NCI-H2196 treated with DMSO at 0.1 percent for 48 hours (cell line): ENCODE data around the gene ARHGAP26.

Source experiments
- DNase-seq: peaks from one replicate; lab custom pipeline; 2025; ENCODE audit not compliant: unreplicated experiment; lab: John Stamatoyannopoulos, UW

ARHGAP26 gene

DNA sequence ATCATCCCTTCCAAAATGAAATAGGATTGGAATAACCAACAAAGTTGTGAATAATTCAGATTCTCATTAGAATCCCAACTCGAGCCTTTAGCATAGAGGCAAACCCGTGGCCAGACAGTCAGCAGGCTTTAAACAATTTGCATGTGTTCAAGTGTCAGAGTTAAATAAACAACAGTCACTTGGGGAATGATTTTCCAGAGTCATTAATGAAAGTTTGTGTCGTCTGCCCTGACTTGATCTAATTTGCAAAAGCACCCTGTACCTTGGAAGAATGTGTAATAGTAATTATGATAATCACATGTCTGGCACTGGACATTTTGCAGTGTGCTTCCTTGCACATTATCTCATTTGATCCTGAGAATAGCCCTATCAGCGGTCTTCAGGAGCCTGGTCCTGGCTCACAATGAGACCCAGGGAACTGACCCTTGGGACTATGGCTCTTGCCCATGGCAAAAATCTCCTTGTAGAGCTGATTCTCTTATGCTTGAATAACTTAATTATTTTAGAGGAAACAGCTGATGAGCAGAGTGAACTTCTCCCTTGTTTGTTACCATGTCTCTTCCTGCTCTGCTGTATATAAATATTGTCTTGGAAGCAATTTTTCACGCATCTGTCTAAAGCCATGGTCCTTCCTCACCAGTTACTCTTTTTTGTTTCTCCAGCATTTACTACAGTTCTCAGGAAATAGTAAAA is 360.6 kb downstream of the ARHGAP26 start:
- DNase-seq, result no peak

DNA sequence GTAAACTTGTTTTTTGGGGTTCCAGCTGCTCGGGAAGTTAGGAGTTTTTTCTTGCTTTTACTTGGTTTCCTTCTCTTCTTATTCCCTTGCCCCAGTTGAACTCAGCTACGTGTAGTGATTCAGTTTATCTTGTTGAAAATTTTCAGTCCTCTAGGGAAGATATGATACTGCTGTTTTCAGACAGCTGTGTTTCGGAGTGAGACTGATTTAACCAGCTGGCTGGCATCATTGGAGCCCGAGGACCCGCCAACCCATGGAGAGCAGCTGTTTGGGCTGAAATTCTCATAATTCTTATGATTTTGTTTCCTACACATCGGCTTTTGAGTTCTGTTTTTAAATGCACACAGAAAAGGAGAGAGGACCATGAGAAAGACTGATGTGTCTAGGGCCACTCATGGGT is 361.8 kb downstream of the ARHGAP26 start:
- DNase-seq, result no peak

DNA sequence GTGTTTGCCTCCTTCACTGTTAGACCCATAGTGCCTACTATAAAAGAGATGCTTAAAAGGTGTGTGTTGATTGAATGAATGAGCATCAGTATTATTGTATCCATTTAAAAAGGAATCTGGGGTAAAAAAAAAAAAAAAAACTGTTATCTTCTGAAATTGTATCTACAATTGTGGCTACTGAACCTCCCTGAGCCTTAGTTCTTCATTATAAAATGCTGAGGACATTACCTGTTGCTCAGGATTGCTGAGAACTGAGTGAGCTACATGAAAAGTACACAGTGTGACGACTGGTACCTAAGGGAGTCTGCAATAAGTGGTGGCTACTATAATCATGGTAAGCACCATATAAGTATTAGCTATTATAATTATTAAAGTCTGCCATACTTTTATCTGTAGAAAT is 362.6 kb downstream of the ARHGAP26 start:
- DNase-seq, result no peak

DNA sequence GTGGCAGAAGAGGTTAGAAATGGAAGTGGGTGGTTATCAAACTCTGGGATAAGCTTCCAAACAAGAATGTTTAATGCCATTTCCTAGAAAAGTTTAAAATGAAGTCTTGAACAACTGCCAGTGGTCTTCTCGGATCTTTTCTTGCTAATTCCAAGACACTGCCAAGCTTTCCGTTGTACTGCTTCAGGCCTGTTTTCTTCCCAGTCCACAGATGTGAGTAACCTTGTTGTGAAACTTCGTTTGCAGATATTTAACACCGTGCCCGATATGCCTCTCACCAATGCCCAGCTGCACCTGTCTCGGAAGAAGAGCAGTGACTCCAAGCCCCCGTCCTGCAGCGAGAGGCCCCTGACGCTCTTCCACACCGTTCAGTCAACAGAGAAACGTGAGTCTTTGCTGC is 363.5 kb downstream of the ARHGAP26 start:
- no peak for DNase-seq

DNA sequence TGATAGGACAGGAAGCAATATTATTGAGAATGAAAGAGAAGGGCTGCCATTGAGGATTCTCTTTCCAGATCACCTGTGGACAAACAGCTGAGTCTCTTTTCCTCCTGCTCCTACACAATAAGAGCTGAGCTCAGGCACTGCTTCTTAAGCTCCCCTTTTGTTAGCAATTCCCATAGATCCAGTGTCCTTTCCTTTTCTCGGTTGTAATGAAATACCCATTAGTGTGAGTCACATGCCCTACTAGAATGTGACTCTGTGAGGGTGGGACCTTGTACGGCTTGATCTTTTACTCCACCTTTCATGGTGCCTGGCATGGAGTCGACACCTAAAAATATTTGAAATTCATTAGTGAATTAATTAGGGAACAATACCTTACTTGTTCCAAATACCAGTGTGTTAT is 364.1 kb downstream of the ARHGAP26 start:
- no peak for DNase-seq

DNA sequence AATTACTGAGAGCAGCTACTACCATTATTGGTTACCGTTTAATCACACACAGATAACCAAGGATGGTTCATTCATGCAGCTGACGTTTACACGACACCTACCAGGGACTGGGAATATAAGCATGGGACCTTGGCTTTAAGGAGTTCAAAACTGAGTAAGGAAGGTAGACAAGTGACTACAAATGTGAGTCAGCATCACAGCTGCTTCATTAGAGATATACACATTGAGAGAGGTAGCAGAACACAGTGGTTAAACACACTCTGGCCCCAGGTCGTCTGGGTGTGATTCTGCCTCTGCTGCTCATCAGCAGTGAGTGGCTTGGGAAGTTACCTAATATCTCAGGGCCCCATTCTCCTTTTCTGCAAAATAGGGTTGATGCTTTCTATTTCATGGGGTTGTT is 364.7 kb downstream of the ARHGAP26 start:
- no peak for DNase-seq

DNA sequence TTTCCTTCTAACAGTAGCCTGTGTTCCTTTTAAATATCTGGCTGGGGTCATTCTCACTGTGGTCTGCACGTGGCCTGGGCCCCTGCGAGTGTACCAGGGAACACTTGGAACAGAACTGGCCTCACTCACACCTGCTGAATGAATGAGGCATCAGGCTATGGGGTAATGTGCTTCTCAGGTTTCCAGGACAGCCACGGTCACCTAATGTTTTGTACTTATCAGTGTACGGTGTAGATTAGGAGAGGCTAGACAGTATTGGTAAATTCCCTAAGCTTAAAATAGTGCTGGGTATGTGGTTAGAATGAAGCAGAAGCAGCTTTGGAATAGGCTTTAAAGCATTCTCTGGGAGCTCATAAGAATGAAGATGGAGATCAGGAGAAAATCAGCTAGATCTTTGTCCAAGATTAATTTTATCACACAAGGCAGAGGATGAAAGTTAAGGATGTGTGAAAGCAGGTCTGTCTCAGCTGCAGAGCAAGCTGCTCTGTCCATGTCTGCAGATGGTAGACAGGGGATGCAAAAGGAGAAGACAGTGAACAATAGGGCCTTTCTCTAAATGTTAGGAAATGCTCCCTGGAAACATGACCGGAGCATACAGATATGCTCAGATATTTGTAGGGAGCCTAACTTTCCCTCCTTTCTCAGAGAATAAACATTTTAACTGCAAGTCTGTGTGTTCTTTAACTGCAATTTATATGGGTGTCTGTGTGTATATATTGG is 365.8 kb downstream of the ARHGAP26 start:
- DNase-seq, result no peak

DNA sequence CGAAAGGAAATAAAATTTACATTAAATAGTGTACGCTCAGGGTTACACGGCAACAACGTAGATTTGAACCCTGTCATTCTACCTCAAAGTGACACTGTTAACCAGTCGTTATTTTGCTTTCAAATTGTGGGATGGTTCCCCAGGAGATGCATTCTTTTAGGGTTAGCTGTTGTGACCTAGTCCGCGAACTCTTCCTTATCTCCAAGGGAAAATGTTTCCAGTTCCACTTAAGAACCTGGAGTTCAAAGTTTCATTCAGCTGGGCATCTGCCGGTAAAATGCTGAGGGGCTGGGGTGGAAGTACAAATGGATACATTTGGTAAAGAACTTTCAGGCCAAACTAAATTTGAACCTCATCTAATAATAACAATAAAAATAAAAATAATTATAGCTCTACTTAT is 368.7 kb downstream of the ARHGAP26 start:
- DNase-seq, result no peak

DNA sequence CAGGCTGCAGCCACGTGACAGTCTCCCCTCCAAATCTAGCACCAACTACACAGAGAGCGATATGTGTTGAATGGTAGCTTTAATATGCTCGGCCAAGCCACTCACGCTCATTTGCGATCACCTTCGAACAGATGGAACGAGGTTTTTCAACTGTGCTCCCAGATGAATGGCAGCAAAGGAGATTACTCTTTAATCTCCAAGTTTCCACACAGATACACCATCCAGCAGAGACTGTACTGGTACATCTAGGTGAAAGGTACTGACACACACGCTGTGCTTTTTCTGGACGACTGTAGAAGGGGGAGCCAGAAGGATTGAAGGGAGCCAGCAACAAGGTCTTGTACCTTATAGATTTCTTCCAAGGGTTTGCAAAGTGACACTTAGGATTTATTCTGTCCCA is 369.4 kb downstream of the ARHGAP26 start:
- DNase-seq, result no peak

DNA sequence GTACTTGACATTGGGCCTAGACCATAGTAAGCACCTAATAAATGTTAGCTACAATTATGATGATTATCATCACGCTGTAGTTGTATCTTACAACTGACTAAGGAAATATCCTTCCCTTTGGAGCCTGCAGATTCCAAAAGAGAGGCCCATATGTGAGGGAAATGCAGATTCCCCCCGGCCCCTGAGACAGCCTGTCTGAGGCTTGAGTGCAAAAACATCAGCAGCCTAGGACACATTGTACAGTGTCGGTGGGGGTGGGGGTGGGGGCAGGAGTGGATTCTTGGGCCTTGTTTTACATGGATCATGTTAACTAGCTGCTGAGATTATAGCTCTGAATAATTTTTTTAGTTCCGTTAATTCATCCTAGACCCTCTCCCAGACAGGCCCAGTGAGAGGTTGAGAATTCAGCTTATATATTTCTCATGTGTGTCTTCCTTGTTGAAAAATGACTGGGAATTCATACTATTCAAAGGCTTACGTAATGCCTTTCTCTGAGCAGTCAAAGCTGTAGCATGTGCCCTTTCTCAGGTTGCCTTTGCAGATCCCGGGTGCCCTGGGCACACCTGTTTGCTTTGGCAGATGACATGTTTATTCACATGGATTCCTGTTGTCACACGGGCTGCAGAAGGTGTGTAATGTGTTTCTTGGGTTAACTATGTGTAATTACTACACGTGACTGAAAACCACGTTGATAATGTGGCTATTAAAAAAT is 370.5 kb downstream of the ARHGAP26 start:
- peak; percentile 79 for DNase-seq

DNA sequence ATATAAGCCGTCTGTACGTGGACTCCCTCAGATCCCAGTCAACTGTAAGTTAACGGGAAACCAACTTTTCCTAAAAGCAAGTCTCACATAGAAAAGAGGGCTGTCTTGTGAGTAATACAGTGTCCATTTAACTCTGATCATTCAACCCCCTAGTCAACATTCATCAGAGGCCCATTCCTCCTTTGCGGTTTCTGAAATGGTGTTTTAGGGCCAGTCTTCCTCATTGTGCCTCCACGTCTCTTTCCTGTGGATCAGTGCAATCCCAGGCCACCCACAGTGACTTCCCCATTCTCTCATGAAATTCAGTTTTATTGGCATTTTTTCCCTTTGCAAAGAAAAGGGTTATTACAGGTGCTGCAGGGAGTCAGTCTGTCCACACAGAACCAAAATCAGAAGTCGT is 371.5 kb downstream of the ARHGAP26 start:
- no peak for DNase-seq

DNA sequence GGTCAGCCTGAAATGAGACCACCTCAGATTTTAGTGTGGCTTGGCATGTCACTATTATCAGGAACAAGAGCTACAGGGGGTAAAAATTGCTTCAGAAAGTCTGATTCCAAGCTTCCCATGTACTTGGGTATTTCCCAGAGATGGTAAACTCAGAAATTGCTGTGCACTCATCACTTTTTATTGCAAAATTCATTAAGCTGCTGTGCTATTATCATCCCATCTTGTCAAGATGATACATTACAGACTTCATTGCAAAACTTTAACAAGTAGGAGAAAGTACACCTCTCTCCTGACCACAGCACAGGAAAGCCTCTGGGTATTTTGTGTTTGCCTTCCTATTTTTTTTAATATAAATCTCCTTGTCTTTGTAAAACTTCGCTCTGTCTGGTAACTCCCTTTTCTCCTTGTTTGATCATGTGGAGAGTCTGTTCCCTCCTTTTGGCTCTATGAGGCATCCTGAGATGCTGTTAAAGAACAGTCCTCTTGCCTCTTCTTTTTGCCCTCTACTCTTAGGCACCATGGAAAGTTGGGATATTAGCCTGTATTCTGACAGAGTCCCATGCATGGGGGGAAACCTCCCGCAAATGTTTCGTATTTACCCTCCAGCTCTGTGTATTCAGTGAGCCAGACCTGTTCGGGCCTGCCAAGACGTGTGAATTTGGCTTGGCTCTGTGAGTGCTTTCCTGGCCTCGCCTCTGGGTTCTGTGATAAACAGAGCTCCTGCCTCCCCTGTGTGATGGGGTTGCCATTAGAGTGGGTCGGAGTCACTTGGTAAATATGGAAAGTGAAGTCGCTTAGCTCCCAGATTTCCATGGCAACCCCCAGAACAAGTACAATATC is 372.6 kb downstream of the ARHGAP26 start:
- DNase-seq, result peak; percentile 25

DNA sequence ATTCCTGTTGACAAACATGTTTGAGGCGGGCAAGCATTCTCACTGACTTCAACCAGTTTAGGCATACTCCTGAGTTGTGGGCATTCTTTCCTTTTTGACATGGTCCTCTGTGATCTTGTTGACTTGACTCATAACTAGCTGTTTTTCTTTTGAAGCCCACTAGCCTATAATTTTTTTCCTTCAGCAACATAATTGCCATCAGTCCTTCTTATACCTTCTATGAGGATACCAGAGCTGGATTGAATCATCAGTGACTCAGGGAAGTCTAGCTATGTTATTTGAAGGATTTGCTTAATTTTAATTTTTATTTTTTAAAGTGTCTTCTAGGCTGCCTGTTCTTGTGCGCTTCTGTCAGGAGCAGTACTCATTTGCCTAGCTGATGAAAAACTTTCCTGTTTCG is 373.8 kb downstream of the ARHGAP26 start:
- DNase-seq, result no peak

DNA sequence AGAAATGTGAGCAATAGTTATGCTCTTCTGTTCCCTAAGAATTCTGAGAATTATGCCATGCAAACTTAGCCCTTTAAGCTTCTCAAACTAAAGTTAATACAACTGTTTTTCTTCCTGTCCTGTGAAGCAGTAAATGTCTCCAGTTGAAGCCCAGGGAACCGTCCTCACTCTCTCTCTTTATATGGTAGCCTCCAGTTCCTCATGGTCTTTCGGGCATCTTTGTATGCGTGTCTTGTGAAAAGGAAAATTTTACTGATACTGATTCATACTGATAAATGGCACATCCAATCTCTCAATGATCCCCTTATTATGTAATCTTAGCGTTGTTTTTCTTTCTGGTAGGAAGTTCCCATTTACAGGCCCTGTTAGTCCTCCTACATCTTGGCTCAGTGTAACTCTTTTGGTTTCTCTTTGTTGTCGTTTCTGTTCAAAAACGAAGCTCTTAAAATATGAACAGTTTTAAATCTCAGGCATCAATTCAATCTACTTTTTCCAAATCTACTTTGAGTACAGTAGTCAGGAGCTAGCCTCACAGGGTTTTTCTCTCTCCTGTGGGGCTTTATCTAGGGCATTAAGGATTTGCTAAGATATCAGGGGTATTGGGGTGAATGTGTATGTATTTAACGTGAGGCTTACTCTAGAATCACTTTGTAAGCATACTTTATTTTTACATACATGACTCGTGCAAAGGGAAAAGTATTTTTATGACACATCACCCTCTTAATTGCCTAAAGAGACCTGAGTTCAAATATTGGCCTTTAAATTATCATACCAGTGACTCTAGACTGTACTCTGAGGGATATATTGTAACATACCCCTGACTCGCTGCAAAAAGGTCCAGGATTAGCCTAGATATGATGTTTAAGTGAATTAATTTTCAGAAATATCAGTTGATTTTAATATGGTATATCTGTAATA is 375.3 kb downstream of the ARHGAP26 start:
- no peak for DNase-seq

DNA sequence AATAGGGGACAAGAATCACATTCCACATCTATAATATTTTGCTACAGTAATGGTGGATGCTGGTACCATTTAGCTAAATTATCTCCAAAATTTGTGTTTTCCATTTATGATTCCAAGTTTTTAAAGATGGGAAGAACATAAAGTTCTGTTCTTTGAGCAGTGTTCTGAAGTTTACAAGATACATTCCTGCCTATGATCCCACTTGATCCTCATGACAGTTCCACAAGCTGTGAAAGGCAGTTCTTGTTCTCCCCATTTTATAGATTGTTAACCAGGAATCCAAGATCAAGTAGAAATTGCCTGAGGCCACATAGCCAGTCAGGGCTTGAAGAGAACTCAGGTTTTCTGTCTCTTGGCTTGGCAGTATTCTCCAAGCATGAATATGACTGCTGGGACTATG is 376.0 kb downstream of the ARHGAP26 start:
- no peak for DNase-seq

DNA sequence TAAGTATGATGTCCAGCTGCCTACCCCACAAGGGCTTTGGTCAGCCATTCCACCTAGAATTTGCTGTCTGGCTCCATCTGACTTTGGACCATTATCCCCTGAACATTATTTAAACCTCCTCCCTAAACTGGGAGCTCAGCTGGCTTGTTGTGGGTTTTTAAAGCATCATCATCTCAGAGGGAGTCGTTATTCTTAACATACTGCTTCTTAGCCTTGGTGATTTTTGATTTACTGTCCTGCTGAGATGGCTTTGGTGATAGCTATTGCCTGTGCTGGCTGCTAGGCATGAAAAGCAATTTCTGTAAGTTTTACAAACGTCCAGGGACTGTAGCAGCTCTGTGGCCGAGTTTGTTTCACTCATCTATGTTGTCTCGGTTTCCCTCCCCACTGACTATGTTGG is 377.2 kb downstream of the ARHGAP26 start:
- no peak for DNase-seq

DNA sequence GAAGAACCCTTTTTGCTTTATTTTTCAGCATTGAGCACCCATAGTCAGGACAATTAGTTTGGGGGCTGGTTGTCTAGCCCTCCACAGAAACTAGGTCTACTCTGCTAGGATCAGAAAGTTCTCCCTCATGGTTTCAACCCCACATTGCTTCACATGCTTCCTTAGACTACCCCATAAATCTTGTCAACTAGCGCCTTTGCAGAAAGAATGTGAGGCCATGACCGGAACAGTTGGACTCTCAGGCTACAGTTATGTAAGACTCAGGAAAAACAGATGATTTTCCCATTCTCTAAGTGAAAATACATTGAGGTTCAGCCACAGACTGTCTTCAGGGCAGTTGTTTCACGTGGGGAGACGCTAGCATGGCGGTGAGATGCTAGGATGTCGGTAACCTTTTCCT is 377.7 kb downstream of the ARHGAP26 start:
- no peak for DNase-seq

DNA sequence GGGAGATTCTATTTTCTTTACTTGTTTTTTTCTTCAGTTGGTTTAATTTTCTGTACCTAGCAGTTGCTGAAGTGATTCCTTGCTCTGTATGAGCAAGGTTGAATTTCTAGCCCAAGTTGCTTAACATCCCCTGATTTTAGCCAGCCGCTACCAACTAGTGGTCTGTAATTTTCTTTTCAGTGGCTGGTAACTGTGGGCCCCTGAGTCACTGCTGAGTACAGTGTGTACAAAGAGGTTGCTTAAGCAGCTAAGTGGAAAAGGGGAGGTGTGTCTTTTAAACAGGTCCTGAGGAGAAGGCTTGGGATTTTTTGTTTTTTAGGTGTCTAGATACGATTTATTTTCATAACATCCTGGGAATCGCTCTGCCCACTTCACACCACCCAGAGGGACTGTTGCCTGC is 378.6 kb downstream of the ARHGAP26 start:
- no peak for DNase-seq

DNA sequence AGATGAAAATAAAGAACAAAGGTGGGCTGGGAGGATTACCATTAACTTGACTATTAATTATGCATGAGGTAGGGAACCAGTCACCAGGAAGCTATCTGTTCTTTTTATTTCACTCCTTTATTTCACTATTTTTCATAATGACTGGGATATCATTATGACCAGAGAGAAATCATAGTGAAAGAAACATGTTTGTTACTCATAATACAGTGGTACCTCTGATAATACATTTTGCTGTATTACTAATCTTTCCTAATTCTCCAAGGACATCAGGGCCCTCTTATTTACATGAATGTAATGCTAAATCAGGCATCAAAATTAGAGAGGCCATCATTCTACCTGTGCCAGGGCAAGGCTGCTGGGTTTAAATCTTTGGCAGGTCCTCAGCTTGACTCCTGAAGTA is 379.6 kb downstream of the ARHGAP26 start:
- DNase-seq, result no peak

DNA sequence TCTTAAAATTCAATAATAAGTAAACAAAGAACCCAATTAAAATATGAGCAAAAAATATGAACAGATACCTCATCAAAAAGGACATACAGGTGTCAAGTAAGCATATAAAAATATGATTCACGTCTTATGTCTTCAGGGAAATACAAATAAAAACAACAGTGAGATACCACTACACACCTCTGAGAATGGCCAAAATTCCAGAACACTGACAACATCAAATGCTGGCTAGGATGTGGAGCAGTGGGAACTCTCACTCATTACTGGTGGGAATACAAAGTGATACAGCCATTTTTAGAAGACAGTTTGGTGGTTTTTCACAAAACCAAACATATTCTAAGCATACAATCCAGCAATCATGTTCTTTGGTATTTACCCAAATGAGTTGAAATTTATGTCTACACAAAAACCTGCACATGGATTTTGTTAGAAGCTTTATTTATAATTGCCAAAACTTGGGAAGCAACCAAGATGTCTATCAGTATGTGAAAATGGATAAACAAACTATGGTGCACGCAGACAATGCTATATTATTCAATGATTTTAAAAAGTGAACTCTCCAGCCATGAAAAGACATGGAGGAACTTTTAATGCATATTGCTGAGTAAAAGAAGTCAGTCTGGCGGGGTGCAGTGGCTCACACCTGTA is 381.0 kb downstream of the ARHGAP26 start:
- no peak for DNase-seq
